ENCODE data around the gene UPF1.
"Not testable (repeated sequence)": the region's sequence is repeated elsewhere in the genome, so short reads cannot be mapped to it uniquely, and the experiment has no call there.

UPF1 gene

GRCh38 chr19:18900700-18901481, 69.1 kb downstream of the UPF1 start:
- H3K36me3 ChIP-seq (ENCODE audit: insufficient read depth, low read length), result no peaks in the 10 kb centered on the region
- no peak overlapping the region for H3K27ac ChIP-seq (ENCODE audit: low read depth, low read length)
- no peaks in the 10 kb centered on the region for H3K27me3 ChIP-seq (ENCODE audit: insufficient read depth, low read length)

GRCh38 chr19:18901491-18901890, 69.7 kb downstream of the UPF1 start:
- Histone ChIP-seq H3K4me3 (ENCODE audit: low read depth, low read length) (no peak overlapping the region), H3K79me2 (ENCODE audit: control insufficient read depth, insufficient read depth, low read length, unreplicated experiment) (no peaks in the 10 kb centered on the region), H3K27me3 (ENCODE audit: insufficient read depth, low read length) (no peaks in the 10 kb centered on the region), H2AFZ (ENCODE audit: low read length, unreplicated experiment) (no peak overlapping the region), H3K36me3 (ENCODE audit: insufficient read depth, low read length) (no peaks in the 10 kb centered on the region), H3K27ac (ENCODE audit: low read depth, low read length) (no peak overlapping the region), H3K4me1 (ENCODE audit: control insufficient read depth, insufficient read depth, low read length, unreplicated experiment) (no peaks in the 10 kb centered on the region)

More at GRCh38 chr19:18900700-18901481, 69.1 kb downstream of the UPF1 start:
- no peak overlapping the region for H2AFZ ChIP-seq (ENCODE audit: low read length, unreplicated experiment)
- no peaks in the 10 kb centered on the region for H3K4me1 ChIP-seq (ENCODE audit: control insufficient read depth, insufficient read depth, low read length, unreplicated experiment)
- H3K4me3 ChIP-seq (ENCODE audit: low read depth, low read length), result no peak overlapping the region
- H3K79me2 ChIP-seq (ENCODE audit: control insufficient read depth, insufficient read depth, low read length, unreplicated experiment), result no peaks in the 10 kb centered on the region

GRCh38 chr19:18902519-18902918, 70.8 kb downstream of the UPF1 start:
- H3K27ac ChIP-seq (ENCODE audit: low read depth, low read length), result not testable (repeated sequence)

GRCh38 chr19:18903156-18904037, 71.6 kb downstream of the UPF1 start:
- Histone ChIP-seq H3K4me1 (ENCODE audit: control insufficient read depth, insufficient read depth, low read length, unreplicated experiment) (no peaks in the 10 kb centered on the region), H3K27ac (ENCODE audit: low read depth, low read length) (no peak overlapping the region), H3K79me2 (ENCODE audit: control insufficient read depth, insufficient read depth, low read length, unreplicated experiment) (no peaks in the 10 kb centered on the region), H3K36me3 (ENCODE audit: insufficient read depth, low read length) (no peaks in the 10 kb centered on the region), H3K4me3 (ENCODE audit: low read depth, low read length) (no peak overlapping the region), H3K27me3 (ENCODE audit: insufficient read depth, low read length) (no peaks in the 10 kb centered on the region), H2AFZ (ENCODE audit: low read length, unreplicated experiment) (no peak overlapping the region)

More at GRCh38 chr19:18902519-18902918, 70.8 kb downstream of the UPF1 start:
- H3K79me2 ChIP-seq (ENCODE audit: control insufficient read depth, insufficient read depth, low read length, unreplicated experiment); H3K36me3 ChIP-seq (ENCODE audit: insufficient read depth, low read length); H2AFZ ChIP-seq (ENCODE audit: low read length, unreplicated experiment); H3K4me1 ChIP-seq (ENCODE audit: control insufficient read depth, insufficient read depth, low read length, unreplicated experiment); H3K4me3 ChIP-seq (ENCODE audit: low read depth, low read length); H3K27me3 ChIP-seq (ENCODE audit: insufficient read depth, low read length): not testable (repeated sequence)

- no peaks in the 10 kb centered on the region for H3K27me3 ChIP-seq (ENCODE audit: insufficient read depth, low read length)
- H3K79me2 ChIP-seq (ENCODE audit: control insufficient read depth, insufficient read depth, low read length, unreplicated experiment), result no peaks in the 10 kb centered on the region
- H3K36me3 ChIP-seq (ENCODE audit: insufficient read depth, low read length), result no peaks in the 10 kb centered on the region
- H2AFZ ChIP-seq (ENCODE audit: low read length, unreplicated experiment), result no peak overlapping the region
- H3K4me3 ChIP-seq (ENCODE audit: low read depth, low read length), result no peak overlapping the region
- no peak overlapping the region for H3K27ac ChIP-seq (ENCODE audit: low read depth, low read length)
- H3K4me1 ChIP-seq (ENCODE audit: control insufficient read depth, insufficient read depth, low read length, unreplicated experiment), result no peaks in the 10 kb centered on the region
Measured at GRCh38 chr19:18904334-18905057, 72.7 kb downstream of the UPF1 start.

GRCh38 chr19:18905058-18905456, 73.3 kb downstream of the UPF1 start:
- Histone ChIP-seq H3K4me1 (ENCODE audit: control insufficient read depth, insufficient read depth, low read length, unreplicated experiment) (no peaks in the 10 kb centered on the region), H3K27ac (ENCODE audit: low read depth, low read length) (no peak overlapping the region), H3K79me2 (ENCODE audit: control insufficient read depth, insufficient read depth, low read length, unreplicated experiment) (no peaks in the 10 kb centered on the region), H3K4me3 (ENCODE audit: low read depth, low read length) (no peak overlapping the region), H3K27me3 (ENCODE audit: insufficient read depth, low read length) (no peaks in the 10 kb centered on the region), H3K36me3 (ENCODE audit: insufficient read depth, low read length) (no peaks in the 10 kb centered on the region), H2AFZ (ENCODE audit: low read length, unreplicated experiment) (no peak overlapping the region)

GRCh38 chr19:18905513-18906236, 73.9 kb downstream of the UPF1 start:
- no peaks in the 10 kb centered on the region for H3K4me1 ChIP-seq (ENCODE audit: control insufficient read depth, insufficient read depth, low read length, unreplicated experiment)
- H3K27ac ChIP-seq (ENCODE audit: low read depth, low read length), result no peak overlapping the region
- H3K4me3 ChIP-seq (ENCODE audit: low read depth, low read length), result no peak overlapping the region
- H3K36me3 ChIP-seq (ENCODE audit: insufficient read depth, low read length), result no peaks in the 10 kb centered on the region
- no peak overlapping the region for H2AFZ ChIP-seq (ENCODE audit: low read length, unreplicated experiment)
- no peaks in the 10 kb centered on the region for H3K79me2 ChIP-seq (ENCODE audit: control insufficient read depth, insufficient read depth, low read length, unreplicated experiment)
- H3K27me3 ChIP-seq (ENCODE audit: insufficient read depth, low read length), result no peaks in the 10 kb centered on the region

GRCh38 chr19:18906605-18907519, 75.1 kb downstream of the UPF1 start:
- H3K79me2 ChIP-seq (ENCODE audit: control insufficient read depth, insufficient read depth, low read length, unreplicated experiment), result no peaks in the 10 kb centered on the region
- no peaks in the 10 kb centered on the region for H3K36me3 ChIP-seq (ENCODE audit: insufficient read depth, low read length)

GRCh38 chr19:18908917-18909619, 77.3 kb downstream of the UPF1 start:
- Histone ChIP-seq H3K4me3 (ENCODE audit: low read depth, low read length) (no peak overlapping the region), H3K4me1 (ENCODE audit: control insufficient read depth, insufficient read depth, low read length, unreplicated experiment) (no peaks in the 10 kb centered on the region), H3K27me3 (ENCODE audit: insufficient read depth, low read length) (no peaks in the 10 kb centered on the region), H3K36me3 (ENCODE audit: insufficient read depth, low read length) (no peaks in the 10 kb centered on the region), H3K79me2 (ENCODE audit: control insufficient read depth, insufficient read depth, low read length, unreplicated experiment) (peaks cover 11% of the 10 kb centered on the region), H2AFZ (ENCODE audit: low read length, unreplicated experiment) (no peak overlapping the region), H3K27ac (ENCODE audit: low read depth, low read length) (no peak overlapping the region)

More at GRCh38 chr19:18906605-18907519, 75.1 kb downstream of the UPF1 start:
- Histone ChIP-seq H3K27me3 (ENCODE audit: insufficient read depth, low read length) (no peaks in the 10 kb centered on the region), H2AFZ (ENCODE audit: low read length, unreplicated experiment) (no peak overlapping the region), H3K4me1 (ENCODE audit: control insufficient read depth, insufficient read depth, low read length, unreplicated experiment) (no peaks in the 10 kb centered on the region), H3K27ac (ENCODE audit: low read depth, low read length) (no peak overlapping the region), H3K4me3 (ENCODE audit: low read depth, low read length) (no peak overlapping the region)
